Neural crest cell (in vitro differentiated cells): ENCODE data around the gene SPOCK1. TPM values are rescaled to one million over a fixed set of nuclear protein-coding genes. Genes with fewer than 3 reads are reported as not detected.
"Not testable (repeated sequence)": the region's sequence is repeated elsewhere in the genome, so short reads cannot be mapped to it uniquely, and the experiment has no call there.

Experiments
- DNase-seq: peaks from one replicate; pipeline ENCODE4 v3.0.0; 2021; ENCODE audit warnings: low read depth, mixed read lengths, low spot score
- H3K27ac Mint-ChIP-seq: one replicate; pipeline ENCODE4 v1.8.0; 2021; ENCODE audit warnings: mild to moderate bottlenecking, mixed read lengths; ENCODE audit not compliant: unreplicated experiment
- H3K27me3 Mint-ChIP-seq: 2 replicates; pipeline ENCODE4 v1.8.0; 2021; ENCODE audit warnings: low read depth, mild to moderate bottlenecking, mixed read lengths
- H3K36me3 Mint-ChIP-seq: 2 replicates; pipeline ENCODE4 v1.8.0; 2021; ENCODE audit warnings: low read depth, mild to moderate bottlenecking, mixed read lengths
- H3K4me1 Mint-ChIP-seq: 2 replicates; pipeline ENCODE4 v1.8.0; 2021; ENCODE audit warnings: mixed read lengths
- H3K4me3 Mint-ChIP-seq: one replicate; pipeline ENCODE4 v1.8.0; 2021; ENCODE audit warnings: mild to moderate bottlenecking, mixed read lengths
- H3K9me3 Mint-ChIP-seq: 2 replicates; pipeline ENCODE4 v1.8.0; 2021; ENCODE audit warnings: mixed read lengths
- total RNA-seq: library from RNA; stranded (reverse); gene quantifications from 2 replicates; pipeline ENCODE4 v1.2.1, GENCODE V29; 2021
- TF ChIP-seq, protein P1 (sequence below): fragments of 200-600 bp; sonication (generic); conservative IDR thresholded peaks from 2 replicates; pipeline ENCODE4 v1.5.0; 2021; ENCODE audit warnings: antibody characterized with exemption, mild to moderate bottlenecking

The SPOCK1 gene
- total RNA-seq, 1 donor from 2014 or later: 89.7 TPM

DNA sequence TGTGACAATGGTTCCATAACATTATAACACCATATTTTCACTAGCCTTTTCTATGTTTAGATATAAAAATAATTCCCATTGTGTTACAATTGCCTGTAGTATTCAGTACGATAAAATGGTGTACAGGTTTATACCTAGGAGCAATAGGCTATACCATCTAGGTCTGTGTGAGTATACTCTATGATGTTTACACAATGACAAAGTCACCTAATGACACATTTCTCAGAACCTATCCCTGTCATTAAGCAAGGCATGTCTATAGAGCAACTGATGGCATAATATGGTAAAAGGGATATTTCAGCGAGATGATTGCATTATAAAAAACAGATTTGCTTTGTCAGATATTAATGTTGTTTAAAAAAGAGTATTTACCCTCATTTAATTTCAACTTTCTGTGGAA, 517.2 kb downstream of the SPOCK1 start:
- TF ChIP-seq, protein P1, sequence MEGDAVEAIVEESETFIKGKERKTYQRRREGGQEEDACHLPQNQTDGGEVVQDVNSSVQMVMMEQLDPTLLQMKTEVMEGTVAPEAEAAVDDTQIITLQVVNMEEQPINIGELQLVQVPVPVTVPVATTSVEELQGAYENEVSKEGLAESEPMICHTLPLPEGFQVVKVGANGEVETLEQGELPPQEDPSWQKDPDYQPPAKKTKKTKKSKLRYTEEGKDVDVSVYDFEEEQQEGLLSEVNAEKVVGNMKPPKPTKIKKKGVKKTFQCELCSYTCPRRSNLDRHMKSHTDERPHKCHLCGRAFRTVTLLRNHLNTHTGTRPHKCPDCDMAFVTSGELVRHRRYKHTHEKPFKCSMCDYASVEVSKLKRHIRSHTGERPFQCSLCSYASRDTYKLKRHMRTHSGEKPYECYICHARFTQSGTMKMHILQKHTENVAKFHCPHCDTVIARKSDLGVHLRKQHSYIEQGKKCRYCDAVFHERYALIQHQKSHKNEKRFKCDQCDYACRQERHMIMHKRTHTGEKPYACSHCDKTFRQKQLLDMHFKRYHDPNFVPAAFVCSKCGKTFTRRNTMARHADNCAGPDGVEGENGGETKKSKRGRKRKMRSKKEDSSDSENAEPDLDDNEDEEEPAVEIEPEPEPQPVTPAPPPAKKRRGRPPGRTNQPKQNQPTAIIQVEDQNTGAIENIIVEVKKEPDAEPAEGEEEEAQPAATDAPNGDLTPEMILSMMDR: no peak
- Mint-ChIP-seq H3K27me3 (no peaks in the 10 kb centered on the region), H3K4me3 (no peak overlapping the region), H3K4me1 (peaks cover 32% of the 10 kb centered on the region), H3K9me3 (no peaks in the 10 kb centered on the region), H3K27ac (no peak overlapping the region), H3K36me3 (peaks cover 6% of the 10 kb centered on the region)
- no peak for DNase-seq

GRCh38 chr5:136979131-136979530, 520.0 kb downstream of the SPOCK1 start:
- DNase-seq: no peak
- H3K27ac Mint-ChIP-seq: no peak overlapping the region
- TF ChIP-seq, protein P1: no peak
- H3K27me3 Mint-ChIP-seq: no peaks in the 10 kb centered on the region
- H3K9me3 Mint-ChIP-seq: no peaks in the 10 kb centered on the region
- H3K4me1 Mint-ChIP-seq: peaks cover 20% of the 10 kb centered on the region
- peaks cover 6% of the 10 kb centered on the region for H3K36me3 Mint-ChIP-seq
- no peak overlapping the region for H3K4me3 Mint-ChIP-seq

- Mint-ChIP-seq H3K36me3 (no peaks in the 10 kb centered on the region), H3K4me3 (no peak overlapping the region), H3K27me3 (no peaks in the 10 kb centered on the region), H3K9me3 (no peaks in the 10 kb centered on the region), H3K27ac (no peak overlapping the region), H3K4me1 (no peaks in the 10 kb centered on the region)
- no peak for DNase-seq
- TF ChIP-seq, protein P1: no peak
Measured at GRCh38 chr5:136963504-136963903, 535.6 kb downstream of the SPOCK1 start.

DNA sequence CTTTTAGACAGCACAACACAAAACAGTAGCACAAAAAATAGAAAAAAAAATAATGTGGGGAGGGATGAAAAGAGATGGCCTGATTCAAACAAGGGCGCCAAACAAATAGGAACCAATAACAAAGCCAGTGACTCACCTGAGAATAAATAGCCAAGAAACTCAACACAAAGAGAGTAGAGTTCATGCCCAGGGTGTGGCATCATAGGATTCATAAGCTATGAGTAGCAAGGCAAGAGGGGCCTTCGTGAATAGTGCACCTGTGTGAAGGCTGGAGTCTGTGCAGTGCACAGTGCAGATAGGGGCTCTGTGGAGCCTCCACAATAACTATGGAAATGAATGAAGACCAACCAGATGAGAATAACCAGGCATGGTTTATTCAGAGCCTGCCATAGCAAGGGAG, 541.7 kb downstream of the SPOCK1 start:
- peaks cover under 1% of the 10 kb centered on the region for H3K9me3 Mint-ChIP-seq
- no peaks in the 10 kb centered on the region for H3K36me3 Mint-ChIP-seq
- no peak overlapping the region for H3K27ac Mint-ChIP-seq
- H3K4me1 Mint-ChIP-seq: no peaks in the 10 kb centered on the region
- H3K27me3 Mint-ChIP-seq: peaks cover 13% of the 10 kb centered on the region
- TF ChIP-seq, protein P1: no peak
- no peak for DNase-seq
- H3K4me3 Mint-ChIP-seq: no peak overlapping the region

DNA sequence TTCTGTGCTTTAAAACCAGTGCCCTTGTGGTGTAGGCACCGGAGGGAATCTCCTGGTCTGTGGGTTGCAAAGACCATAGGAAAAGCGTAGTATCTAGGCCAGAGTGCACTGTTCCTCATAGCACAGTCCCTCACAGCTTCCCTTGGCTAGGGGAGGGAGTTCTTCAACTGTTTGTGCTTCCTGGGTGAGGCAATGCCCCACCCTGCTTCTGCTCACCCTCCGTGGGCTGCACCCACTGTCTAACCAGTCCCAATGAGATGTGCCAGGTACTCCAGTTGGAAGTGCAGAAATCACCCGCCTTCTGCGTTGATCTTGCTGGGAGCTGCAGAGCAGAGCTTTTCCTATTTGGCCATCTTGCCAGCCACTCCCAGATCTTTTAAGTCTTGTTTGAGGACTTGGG, 545.0 kb downstream of the SPOCK1 start:
- peaks cover 16% of the 10 kb centered on the region for H3K27me3 Mint-ChIP-seq
- not testable (repeated sequence) for H3K27ac Mint-ChIP-seq, H3K9me3 Mint-ChIP-seq, H3K4me3 Mint-ChIP-seq, H3K36me3 Mint-ChIP-seq, DNase-seq, H3K4me1 Mint-ChIP-seq

DNA sequence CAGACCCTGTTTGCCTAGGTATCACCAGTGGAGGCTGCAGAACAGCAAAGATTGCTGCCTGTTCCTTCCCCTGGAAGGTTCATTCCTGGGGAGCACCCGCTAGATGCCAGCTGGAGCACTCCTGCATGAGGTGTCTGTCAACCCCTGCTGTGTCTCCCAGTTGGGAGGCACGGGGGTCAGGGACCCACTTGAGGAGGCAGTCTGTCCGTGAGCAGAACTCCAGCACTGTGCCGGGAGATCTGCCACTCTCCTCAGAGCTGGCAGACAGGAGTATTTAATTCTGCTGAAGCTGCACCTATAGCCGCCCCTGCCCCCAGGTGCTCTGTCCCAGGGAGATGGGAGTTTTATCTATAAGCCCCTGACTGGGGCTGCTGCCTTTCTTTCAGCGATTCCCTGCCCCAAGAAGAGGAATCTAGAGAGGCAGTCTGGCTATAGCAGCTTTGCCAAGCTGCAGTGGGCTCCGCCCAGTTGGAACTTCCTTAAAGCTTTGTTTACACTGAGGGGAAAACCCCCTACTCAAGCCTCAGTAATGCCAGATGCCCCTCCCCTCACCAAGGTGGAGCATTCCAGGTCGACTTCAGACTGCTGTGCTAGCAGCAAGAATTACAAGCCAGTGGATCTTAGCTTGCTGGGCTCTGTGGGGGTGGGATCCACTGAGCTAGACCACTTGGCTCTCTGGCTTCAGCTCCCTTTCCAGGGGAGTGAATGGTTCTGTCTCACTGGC, 545.6 kb downstream of the SPOCK1 start:
- not testable (repeated sequence) for DNase-seq, H3K4me1 Mint-ChIP-seq, H3K4me3 Mint-ChIP-seq, H3K27ac Mint-ChIP-seq
- Mint-ChIP-seq H3K9me3 (peaks cover 13% of the 10 kb centered on the region), H3K36me3 (peaks cover 11% of the 10 kb centered on the region), H3K27me3 (peaks cover 16% of the 10 kb centered on the region)
